Measurements from ENCODE around the gene CALHM5.

DNA sequence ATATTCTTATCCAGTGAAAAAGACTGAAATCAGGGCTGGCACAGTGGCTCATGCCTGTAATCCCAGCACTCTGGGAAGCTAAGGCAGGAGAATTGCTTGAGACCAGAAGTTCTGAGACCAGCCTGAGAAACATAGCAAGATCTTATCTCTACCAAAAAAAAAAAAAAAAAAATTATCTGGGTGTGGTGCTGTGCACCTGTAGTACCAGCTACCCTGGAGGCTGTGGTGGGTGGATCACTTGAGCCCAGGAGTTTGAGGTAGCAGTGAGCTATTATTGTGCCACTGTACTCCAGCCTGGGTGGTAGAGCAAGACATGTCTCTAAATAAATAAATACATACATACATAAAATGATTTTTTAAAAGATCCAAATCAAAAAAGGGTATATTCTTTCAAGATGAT, 43.9 kb upstream of the CALHM5 start:
- TF ChIP-seq, protein P1, sequence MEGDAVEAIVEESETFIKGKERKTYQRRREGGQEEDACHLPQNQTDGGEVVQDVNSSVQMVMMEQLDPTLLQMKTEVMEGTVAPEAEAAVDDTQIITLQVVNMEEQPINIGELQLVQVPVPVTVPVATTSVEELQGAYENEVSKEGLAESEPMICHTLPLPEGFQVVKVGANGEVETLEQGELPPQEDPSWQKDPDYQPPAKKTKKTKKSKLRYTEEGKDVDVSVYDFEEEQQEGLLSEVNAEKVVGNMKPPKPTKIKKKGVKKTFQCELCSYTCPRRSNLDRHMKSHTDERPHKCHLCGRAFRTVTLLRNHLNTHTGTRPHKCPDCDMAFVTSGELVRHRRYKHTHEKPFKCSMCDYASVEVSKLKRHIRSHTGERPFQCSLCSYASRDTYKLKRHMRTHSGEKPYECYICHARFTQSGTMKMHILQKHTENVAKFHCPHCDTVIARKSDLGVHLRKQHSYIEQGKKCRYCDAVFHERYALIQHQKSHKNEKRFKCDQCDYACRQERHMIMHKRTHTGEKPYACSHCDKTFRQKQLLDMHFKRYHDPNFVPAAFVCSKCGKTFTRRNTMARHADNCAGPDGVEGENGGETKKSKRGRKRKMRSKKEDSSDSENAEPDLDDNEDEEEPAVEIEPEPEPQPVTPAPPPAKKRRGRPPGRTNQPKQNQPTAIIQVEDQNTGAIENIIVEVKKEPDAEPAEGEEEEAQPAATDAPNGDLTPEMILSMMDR (IDR thresholded peaks at IDR 0.05) = no peak
- no peak for TF ChIP-seq POLR2A (IDR thresholded peaks at IDR 0.05)
